K562 (cell line): ENCODE measurements around the gene ALOX5. TPM values are rescaled to one million over a fixed set of nuclear protein-coding genes. Genes with fewer than 3 reads are reported as not detected.

Experiments used
- ATAC-seq: fragments of 200-7000 bp; cut with Tn5 transposase; 3 replicates; pipeline ENCODE4 v1.9.1; 2020; ENCODE audit warnings: moderate library complexity
- BruUV-seq: library from RNA; stranded (reverse); fragments of 400-500 nt; replicated peaks from 2 replicates; lab custom pipeline; 2021; lab: Mats Ljungman, UMichigan
- CTCF ChIA-PET: fragments of 300-600 bp; formaldehyde crosslinking; extraction: SDS; loops from one replicate; lab custom pipeline; 2021; ENCODE audit warnings: low intra/inter-chr PET ratio; lab: Yijun Ruan, JAX
- POLR2A ChIA-PET: fragments of 300-600, 350-650 bp; sonication (Branson Sonifier 250); formaldehyde crosslinking; extraction: SDS; loops from one replicate; lab custom pipeline; 2021; ENCODE audit warnings: antibody characterized with exemption, inconsistent platforms; lab: Yijun Ruan, JAX
- DNase-seq, 4 experiments: peaks; one replicate each; pipeline versions ENCODE4 v3.0.0 to v3.0.0-alpha.2; 2011 to 2018; ENCODE audit warnings: low spot score in 3 of 4, mixed read lengths in 3 of 4; ENCODE audit errors: extremely low read depth in 1 of 4
- FAIRE-seq: peaks from 2 replicates; lab custom pipeline; 2011; peaks lifted over from hg19 to GRCh38; lab: Jason Lieb, UNC
- H2AFZ ChIP-seq: 2 replicates; pipeline ENCODE4 v1.6.0; 2011; ENCODE audit warnings: low read depth, low read length, control low read depth, inconsistent platforms
- H3K27ac ChIP-seq: fragments of 200-600 bp; 3 replicates; pipeline ENCODE4 v1.8.0; 2011; ENCODE audit warnings: low read depth, mild to moderate bottlenecking, control low read depth, inconsistent platforms, low read length, moderate library complexity, mixed read lengths; ENCODE audit errors: extremely low read depth
- H3K27me3 ChIP-seq, 2 experiments: fragments of 300-600 bp in 1 of 2; 2 replicates in 1 of 2; 3 replicates in 1 of 2; pipeline versions ENCODE4 v1.6.0 to v1.8.0; 2011; ENCODE audit warnings: inconsistent platforms in 2 of 2, low read length in 2 of 2, mild to moderate bottlenecking in 1 of 2, mixed read lengths in 1 of 2, moderate library complexity in 1 of 2; ENCODE audit not compliant: control insufficient read depth in 2 of 2, insufficient read depth in 2 of 2
- H3K36me3 ChIP-seq: fragments of 300-600 bp; 3 replicates; pipeline ENCODE4 v1.8.0; 2011; ENCODE audit warnings: mild to moderate bottlenecking, low read length, inconsistent platforms; ENCODE audit not compliant: control insufficient read depth, insufficient read depth
- H3K4me1 ChIP-seq, 2 experiments: fragments of 200-600 bp in 1 of 2; replicated peaks in 1 of 2; 2 replicates in 1 of 2; 3 replicates in 1 of 2; pipeline versions ENCODE4 v1.5.1 to v1.8.0; 2011; ENCODE audit warnings: inconsistent platforms in 2 of 2, low read length in 2 of 2, mild to moderate bottlenecking in 1 of 2, mixed read lengths in 1 of 2, moderate library complexity in 1 of 2; ENCODE audit not compliant: control insufficient read depth in 2 of 2, insufficient read depth in 2 of 2
- H3K4me2 ChIP-seq: 2 replicates; pipeline ENCODE4 v1.6.1; 2011; ENCODE audit warnings: low read length, control low read depth, inconsistent platforms, mixed read lengths; ENCODE audit not compliant: insufficient read depth
- H3K4me3 ChIP-seq: fragments of 200-600 bp; sonication (generic), shearing (Covaris generic); 2 replicates; pipeline ENCODE4 v1.5.1; 2016; ENCODE audit warnings: control low read depth, inconsistent platforms
- H3K79me2 ChIP-seq: fragments of 200-600 bp; 3 replicates; pipeline ENCODE4 v1.8.0; 2011; ENCODE audit warnings: low read length, inconsistent platforms; ENCODE audit not compliant: control insufficient read depth, insufficient read depth
- H3K9ac ChIP-seq, 2 experiments: 2 replicates each; pipeline versions ENCODE4 v1.6.0 to v1.6.1; 2011; ENCODE audit warnings: low read depth in 2 of 2, low read length in 2 of 2, control low read depth in 1 of 2, inconsistent platforms in 1 of 2, mild to moderate bottlenecking in 1 of 2, mixed read lengths in 1 of 2; ENCODE audit not compliant: insufficient read depth in 1 of 2
- H3K9me1 ChIP-seq: one replicate; pipeline ENCODE4 v1.6.0; 2011; ENCODE audit warnings: inconsistent platforms, mild to moderate bottlenecking, low read length, moderate library complexity; ENCODE audit not compliant: control insufficient read depth, insufficient read depth
- H3K9me3 ChIP-seq: replicated peaks from 2 replicates; pipeline ENCODE4 v1.5.1; 2011; ENCODE audit warnings: low read depth, low read length, inconsistent platforms; ENCODE audit not compliant: control insufficient read depth, insufficient read depth
- H4K20me1 ChIP-seq: replicated peaks from 2 replicates; pipeline ENCODE4 v1.6.1; 2011; ENCODE audit warnings: low read length, inconsistent platforms, mixed read lengths; ENCODE audit not compliant: control insufficient read depth, insufficient read depth
- CBX8 ChIP-seq: fragments of 200-600 bp; sonication (generic); IDR thresholded peaks from 2 replicates; pipeline ENCODE4 v1.6.1; 2012; ENCODE audit warnings: borderline replicate concordance, mixed run types, low read depth, mild to moderate bottlenecking, moderate library complexity, mixed read lengths, low read length, control low read depth, inconsistent platforms; ENCODE audit not compliant: poor library complexity, severe bottlenecking; ENCODE audit errors: extremely low read depth
- ELK1 ChIP-seq: sonication (generic); formaldehyde crosslinking; IDR thresholded peaks from 2 replicates; pipeline ENCODE4 v1.8.1; 2022; ENCODE audit warnings: missing genetic modification reagents
- HBP1 ChIP-seq: fragments of 450-650 bp; formaldehyde crosslinking; IDR thresholded peaks from 2 replicates; pipeline ENCODE4 v1.4.0; 2022; ENCODE audit warnings: missing genetic modification characterization
- NFYB ChIP-seq: IDR thresholded peaks from 2 replicates; pipeline ENCODE4 v1.6.1; 2011; ENCODE audit warnings: mild to moderate bottlenecking, moderate library complexity; ENCODE audit not compliant: insufficient read length; ENCODE audit errors: extremely low read depth
- STAT6 ChIP-seq: sonication (generic); formaldehyde crosslinking; IDR thresholded peaks from 2 replicates; pipeline ENCODE4 v1.8.1; 2023; ENCODE audit warnings: mild to moderate bottlenecking, missing genetic modification reagents
- TFE3 ChIP-seq: fragments of 450-650 bp; formaldehyde crosslinking; IDR thresholded peaks from 2 replicates; pipeline ENCODE4 v1.4.0; 2020; ENCODE audit warnings: mild to moderate bottlenecking, mixed read lengths
- TGIF2 ChIP-seq: sonication (generic); formaldehyde crosslinking; IDR thresholded peaks from 2 replicates; pipeline ENCODE4 v1.8.1; 2022; ENCODE audit warnings: mild to moderate bottlenecking, missing genetic modification reagents, moderate library complexity
- THRB ChIP-seq: fragments of 450-650 bp; formaldehyde crosslinking; conservative IDR thresholded peaks from 2 replicates; pipeline ENCODE4 v1.4.0; 2022; ENCODE audit warnings: mild to moderate bottlenecking, missing genetic modification characterization
- WGBS: fragments of 100-300 bp; shearing (Covaris generic); methylation state at CpG from one replicate; pipeline ENCODE4 v1.1.6; 2016; ENCODE audit warnings: low coverage, mixed read lengths; ENCODE audit not compliant: insufficient coverage; ENCODE audit errors: missing lambda C conversion rate; 5-methylcytosine and 5-hydroxymethylcytosine counted together
- in situ Hi-C: fragments of 300-500 bp; cut with MboI; formaldehyde crosslinking; loops from 4 replicates; pipeline ENCODE4 v1.15.0; 2018; ENCODE audit warnings: inconsistent platforms, mixed read lengths
- intact Hi-C: fragments of 100-400 bp; cut with micrococcal nuclease; formaldehyde crosslinking; loops from 2 replicates; pipeline ENCODE4 v1.14.2; 2022
- polyA plus RNA-seq, 8 experiments: library from polyadenylated mRNA; depleted of rRNA in 4 of 8; stranded (reverse) in 5 of 8; unstranded in 3 of 8; fragments of >200 nt; fragmentation: Nextera tagmentation in 2 of 8; fragmentation: Illumina TruSeq in 1 of 8; extraction: Ambion mirVana in 2 of 8; extraction: Trizol in 1 of 8; gene quantifications; 2 replicates each; pipeline versions ENCODE4 v1.2.1 to v1.2.3, GENCODE V29; 2011 to 2014; ENCODE audit warnings: inconsistent platforms in 1 of 8, missing spikeins in 1 of 8
- total RNA-seq, 7 experiments: library from RNA; depleted of rRNA in 6 of 7; stranded (reverse); fragments of >200 nt in 6 of 7; fragmentation: Illumina TruSeq in 2 of 7; extraction: Trizol in 2 of 7; gene quantifications; 2 replicates each; pipeline versions ENCODE4 v1.2.1 to v1.2.3, GENCODE V29; 2011 to 2021; ENCODE audit warnings: low replicate concordance in 1 of 7

The ALOX5 gene
- total and polyA plus RNA-seq, 9 of the 15 experiments (the other 6 are each of a cell fraction or from before 2014, with no cell fraction given): 0.10 to 2.4 (median 1.4) TPM

- no peak for TF ChIP-seq STAT6
Observed at GRCh38 chr10:45444022-45444421, 70.0 kb downstream of the ALOX5 start (continued).

GRCh38 chr10:45444976-45445898, 71.2 kb downstream of the ALOX5 start:
- ChIA-PET POLR2A (interaction anchor here (0.9 to 1.1 kb wide), 2 partner anchors 14 to 15 kb away, joined by 3 to 5 read pairs; no protein-coding TSS in a partner anchor), CTCF (no interaction called here)
- intact Hi-C loops: no loop called here
- no TSS peak for BruUV-seq
- ATAC-seq (peak; percentile 18; the same call in 1 of the 3 replicates), DNase-seq (no peak), FAIRE-seq (no peak)
- H3K4me1 ChIP-seq: peaks cover 0 to 33% of the 10 kb centered on the region in 2 experiments; a peak in 3 of 5 replicates
- no peaks in the 10 kb centered on the region for H3K79me2 ChIP-seq
- no peaks in the 10 kb centered on the region for H3K9me1 ChIP-seq
- no peak overlapping the region for H3K9ac ChIP-seq
- H3K27ac ChIP-seq: no peak overlapping the region
- no peak overlapping the region for H3K4me2 ChIP-seq
- in situ Hi-C loops: no loop called here
- H2AFZ ChIP-seq: no peak overlapping the region
- WGBS: 38% methylated on average over 19 of the region's 19 CpGs
- no peaks in the 10 kb centered on the region for H4K20me1 ChIP-seq
- H3K9me3 ChIP-seq: no peaks in the 10 kb centered on the region
- H3K4me3 ChIP-seq: no peak overlapping the region
- no peaks in the 10 kb centered on the region for H3K36me3 ChIP-seq
- H3K27me3 ChIP-seq: no peaks in the 10 kb centered on the region; a peak in 1 of 5 replicates
- TF ChIP-seq TGIF2 (no peak), THRB (no peak), CBX8 (no peak), ELK1 (no peak), NFYB (no peak), TFE3 (CRISPR knock-in tag) (no peak), HBP1 (CRISPR knock-in tag) (no peak)
